Ectodermal cell (in vitro differentiated cells): ENCODE measurements around the gene MAML2.

Experiments used
- H3K27ac ChIP-seq: 2 replicates; pipeline ENCODE4 v1.7.0; 2013; ENCODE audit warnings: mild to moderate bottlenecking, low read depth, low read length; ENCODE audit not compliant: insufficient read depth, poor library complexity, severe bottlenecking
- H3K27me3 ChIP-seq: 2 replicates; pipeline ENCODE4 v1.7.0; 2013; ENCODE audit warnings: mild to moderate bottlenecking, low read length; ENCODE audit not compliant: insufficient read depth, control insufficient read depth, poor library complexity, severe bottlenecking
- H3K36me3 ChIP-seq: one replicate; pipeline ENCODE4 v1.7.0; 2013; ENCODE audit warnings: low read length; ENCODE audit not compliant: control insufficient read depth, insufficient read depth
- H3K4me1 ChIP-seq: one replicate; pipeline ENCODE4 v1.7.0; 2013; ENCODE audit warnings: low read length; ENCODE audit not compliant: control insufficient read depth, insufficient read depth
- H3K4me3 ChIP-seq: 2 replicates; pipeline ENCODE4 v1.7.0; 2013; ENCODE audit warnings: low read depth, low read length, control low read depth; ENCODE audit not compliant: insufficient read depth
- H3K9me3 ChIP-seq: 2 replicates; pipeline ENCODE4 v1.7.0; 2013; ENCODE audit warnings: mild to moderate bottlenecking, low read length, moderate library complexity; ENCODE audit not compliant: control insufficient read depth
- WGBS, 2 experiments: methylation state at CpG; one replicate each; pipeline ENCODE4 v1.1.7; 2013; ENCODE audit warnings: missing lambda C conversion rate in 2 of 2; 5-methylcytosine and 5-hydroxymethylcytosine counted together

MAML2 gene

GRCh38 chr11:96073536-96073935, 269.5 kb downstream of the MAML2 start:
- no peak overlapping the region for H3K27ac ChIP-seq
- no peak overlapping the region for H3K4me3 ChIP-seq
- no peaks in the 10 kb centered on the region for H3K36me3 ChIP-seq
- no peaks in the 10 kb centered on the region for H3K4me1 ChIP-seq
- H3K9me3 ChIP-seq: no peaks in the 10 kb centered on the region
- H3K27me3 ChIP-seq: no peaks in the 10 kb centered on the region
- WGBS, 2 experiments: 88 to 91% methylated on average over 5 to 6 of the region's 6 CpGs

GRCh38 chr11:96072592-96072991, 270.4 kb downstream of the MAML2 start:
- H3K4me1 ChIP-seq: no peaks in the 10 kb centered on the region
- H3K9me3 ChIP-seq: no peaks in the 10 kb centered on the region
- H3K36me3 ChIP-seq: no peaks in the 10 kb centered on the region
- H3K27ac ChIP-seq: no peak overlapping the region
- WGBS, 2 experiments: 93 to 94% methylated on average over 7 of the region's 7 CpGs
- H3K27me3 ChIP-seq: no peaks in the 10 kb centered on the region
- H3K4me3 ChIP-seq: no peak overlapping the region

- H3K4me3 ChIP-seq: no peak overlapping the region
- no peak overlapping the region for H3K27ac ChIP-seq
- H3K4me1 ChIP-seq: no peaks in the 10 kb centered on the region
- no peaks in the 10 kb centered on the region for H3K9me3 ChIP-seq
- H3K27me3 ChIP-seq: no peaks in the 10 kb centered on the region
- WGBS, 2 experiments: 88 to 89% methylated on average over 8 of the region's 8 CpGs
- no peaks in the 10 kb centered on the region for H3K36me3 ChIP-seq
Measured at GRCh38 chr11:96070453-96070852, 272.5 kb downstream of the MAML2 start.

- WGBS, 2 experiments: 89 to 91% methylated on average over 3 of the region's 3 CpGs
- H3K27me3 ChIP-seq: no peaks in the 10 kb centered on the region
- no peak overlapping the region for H3K27ac ChIP-seq
- H3K4me1 ChIP-seq: no peaks in the 10 kb centered on the region
- no peaks in the 10 kb centered on the region for H3K9me3 ChIP-seq
- H3K4me3 ChIP-seq: no peak overlapping the region
- no peaks in the 10 kb centered on the region for H3K36me3 ChIP-seq
Measured at GRCh38 chr11:96067160-96067559, 275.8 kb downstream of the MAML2 start.

- no peak overlapping the region for H3K4me3 ChIP-seq
- H3K36me3 ChIP-seq: no peaks in the 10 kb centered on the region
- no peak overlapping the region for H3K27ac ChIP-seq
- WGBS, 2 experiments: 87 to 90% methylated on average over 3 of the region's 3 CpGs
- H3K9me3 ChIP-seq: no peaks in the 10 kb centered on the region
- no peaks in the 10 kb centered on the region for H3K27me3 ChIP-seq
- no peaks in the 10 kb centered on the region for H3K4me1 ChIP-seq
Measured at GRCh38 chr11:96065379-96065778, 277.6 kb downstream of the MAML2 start.

GRCh38 chr11:96063886-96064285, 279.1 kb downstream of the MAML2 start:
- Histone ChIP-seq H3K4me3 (no peak overlapping the region), H3K27me3 (no peaks in the 10 kb centered on the region), H3K36me3 (no peaks in the 10 kb centered on the region), H3K27ac (no peak overlapping the region), H3K4me1 (no peaks in the 10 kb centered on the region), H3K9me3 (no peaks in the 10 kb centered on the region)
- WGBS, 2 experiments: 94 to 95% methylated on average over 2 of the region's 2 CpGs

- Histone ChIP-seq H3K36me3 (no peaks in the 10 kb centered on the region), H3K4me3 (no peak overlapping the region), H3K27me3 (no peaks in the 10 kb centered on the region), H3K27ac (no peak overlapping the region), H3K9me3 (no peaks in the 10 kb centered on the region), H3K4me1 (no peaks in the 10 kb centered on the region)
- WGBS, 2 experiments: 94 to 97% methylated on average over 2 of the region's 2 CpGs
Measured at GRCh38 chr11:96063053-96063452, 279.9 kb downstream of the MAML2 start.

GRCh38 chr11:96062134-96062533, 280.9 kb downstream of the MAML2 start:
- Histone ChIP-seq H3K27me3 (no peaks in the 10 kb centered on the region), H3K4me3 (no peak overlapping the region), H3K36me3 (no peaks in the 10 kb centered on the region), H3K4me1 (no peaks in the 10 kb centered on the region), H3K9me3 (no peaks in the 10 kb centered on the region), H3K27ac (no peak overlapping the region)

GRCh38 chr11:96061730-96062129, 281.3 kb downstream of the MAML2 start:
- H3K36me3 ChIP-seq: no peaks in the 10 kb centered on the region
- no peaks in the 10 kb centered on the region for H3K9me3 ChIP-seq
- H3K27me3 ChIP-seq: no peaks in the 10 kb centered on the region
- H3K4me1 ChIP-seq: no peaks in the 10 kb centered on the region
- H3K27ac ChIP-seq: no peak overlapping the region
- 93 to 100% methylated on average over 1 to 3 of the region's 3 CpGs for WGBS, 2 experiments
- H3K4me3 ChIP-seq: no peak overlapping the region

- no peak overlapping the region for H3K27ac ChIP-seq
- 95 to 100% methylated on average over 2 of the region's 2 CpGs for WGBS, 2 experiments
Measured at GRCh38 chr11:96061069-96061468, 281.9 kb downstream of the MAML2 start.

GRCh38 chr11:96057502-96057901, 285.5 kb downstream of the MAML2 start:
- H3K27ac ChIP-seq: no peak overlapping the region

More at GRCh38 chr11:96061069-96061468, 281.9 kb downstream of the MAML2 start:
- Histone ChIP-seq H3K9me3 (no peaks in the 10 kb centered on the region), H3K27me3 (no peaks in the 10 kb centered on the region), H3K4me1 (peaks cover 5% of the 10 kb centered on the region), H3K36me3 (no peaks in the 10 kb centered on the region), H3K4me3 (no peak overlapping the region)

More at GRCh38 chr11:96057502-96057901, 285.5 kb downstream of the MAML2 start:
- no peaks in the 10 kb centered on the region for H3K9me3 ChIP-seq
- H3K27me3 ChIP-seq: no peaks in the 10 kb centered on the region
- H3K4me1 ChIP-seq: peaks cover 17% of the 10 kb centered on the region
- 86 to 97% methylated on average over 2 of the region's 2 CpGs for WGBS, 2 experiments
- H3K36me3 ChIP-seq: no peaks in the 10 kb centered on the region
- no peak overlapping the region for H3K4me3 ChIP-seq
